ENCODE data around the gene SLC7A10.

Gene SLC7A10

DNA sequence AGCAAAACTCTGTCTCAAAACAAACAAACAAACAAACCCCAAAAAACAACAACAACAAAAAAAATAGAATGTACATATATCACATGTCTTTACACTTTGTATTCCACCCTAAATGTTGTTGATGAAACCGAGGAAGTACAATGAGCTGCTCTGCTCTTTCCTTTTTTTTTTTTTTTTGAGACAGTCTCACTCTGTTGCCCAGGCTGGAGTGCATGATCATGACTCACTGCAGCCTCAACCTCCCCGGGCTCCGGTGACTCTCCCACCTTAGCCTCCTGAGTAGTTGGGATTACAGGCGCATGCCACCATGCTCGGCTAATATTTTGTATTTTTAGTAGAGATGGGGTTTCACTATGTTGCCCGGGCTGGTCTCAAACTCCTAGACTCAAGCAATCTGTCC lies 62.2 kb downstream of the SLC7A10 start:
- no peak overlapping the region for H3K4me3 ChIP-seq
- H3K27ac ChIP-seq, result no peak overlapping the region

DNA sequence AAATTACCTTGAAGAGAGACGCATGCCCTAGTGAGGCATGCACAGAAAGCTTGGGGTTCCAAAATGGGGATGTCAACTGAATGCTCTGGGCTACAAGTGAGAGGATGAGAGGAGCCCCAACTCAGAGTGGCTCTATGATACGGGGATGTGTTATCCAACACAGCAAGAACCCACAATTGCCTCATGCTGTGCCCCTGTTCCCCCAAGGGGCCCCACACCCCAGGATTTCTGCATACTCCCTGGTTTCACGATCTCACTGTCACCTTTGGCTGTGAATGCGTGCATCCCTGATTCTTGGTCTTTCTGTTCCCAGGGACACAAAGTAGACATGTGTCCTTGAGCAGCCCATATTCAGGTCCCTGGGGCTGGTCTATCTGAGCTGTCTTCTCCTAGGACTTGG lies 64.4 kb downstream of the SLC7A10 start:
- Histone ChIP-seq H3K4me3 (no peak overlapping the region), H3K27ac (peak overlapping the region in 3 of 21 experiments; percentile 50 to 79 (median 50))

DNA sequence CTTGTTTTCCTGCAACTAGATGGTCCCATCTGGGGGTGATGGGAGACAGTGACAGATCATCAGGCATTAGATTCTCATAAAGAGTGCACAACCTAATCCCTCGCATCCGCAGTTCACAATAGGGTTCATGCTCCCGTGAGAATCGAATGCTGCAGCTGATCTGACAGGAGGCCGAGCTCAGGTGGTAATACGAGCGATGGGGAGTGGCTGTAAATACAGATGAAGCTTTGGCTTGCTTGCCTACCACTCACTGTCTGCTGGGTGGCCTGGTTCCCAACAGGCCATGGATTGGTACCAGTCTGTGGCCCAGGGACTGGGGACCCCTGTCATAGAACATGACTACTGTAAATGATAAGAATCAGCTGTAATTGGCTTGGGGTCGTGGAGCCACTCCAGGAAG lies 65.8 kb downstream of the SLC7A10 start:
- Histone ChIP-seq H3K27ac (peak overlapping the region in 8 of 21 experiments; percentile 3 to 79 (median 51)), H3K4me3 (no peak overlapping the region)

DNA sequence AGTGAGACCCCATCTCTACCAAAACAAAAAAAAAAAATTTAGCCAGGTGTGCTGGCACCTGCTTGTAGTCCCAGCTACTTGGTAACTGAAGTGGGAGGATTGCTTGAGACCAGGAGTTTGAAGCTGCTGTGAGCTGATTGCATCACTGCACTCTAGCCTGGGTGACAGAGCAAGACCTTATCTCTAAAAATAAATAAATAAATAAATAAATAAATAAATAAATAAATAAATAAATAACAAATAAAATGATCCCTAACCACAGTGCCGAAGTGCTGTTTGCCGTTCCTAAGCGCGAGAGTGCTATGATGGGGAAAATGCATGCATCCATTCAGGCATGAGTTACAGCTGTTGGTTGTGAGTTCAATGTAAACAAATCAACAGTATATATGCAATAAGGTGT lies 66.5 kb downstream of the SLC7A10 start:
- Histone ChIP-seq H3K4me3 (no peak overlapping the region), H3K27ac (no peak overlapping the region)

All from skin epidermis (tissue), 12 donors.